NCI-H2171 treated with DMSO at 0.1 percent for 48 hours (cell line): Measurements from ENCODE around the gene TMEM218.

Source experiments
- DNase-seq: peaks from one replicate; lab custom pipeline; 2025; lab: John Stamatoyannopoulos, UW

The TMEM218 gene

GRCh38 chr11:125053167-125053566 lies 58.3 kb downstream of the TMEM218 start:
- no peak for DNase-seq

GRCh38 chr11:125052047-125052446 lies 59.4 kb downstream of the TMEM218 start:
- no peak for DNase-seq

- no peak for DNase-seq
Observed at GRCh38 chr11:125049164-125049792, 62.1 kb downstream of the TMEM218 start.
